H7 (cell line): ENCODE measurements around the gene MACF1. TPM values are rescaled to one million over a fixed set of nuclear protein-coding genes. Genes with fewer than 3 reads are reported as not detected.
"Not testable (repeated sequence)": the region's sequence is repeated elsewhere in the genome, so short reads cannot be mapped to it uniquely, and the experiment has no call there.

Experiments used
- DNase-seq: peaks from one replicate; pipeline ENCODE4 v3.0.0; 2012
- H3K27me3 ChIP-seq: 2 replicates; pipeline ENCODE4 v1.6.0; 2011; ENCODE audit warnings: mild to moderate bottlenecking, low read length; ENCODE audit not compliant: control insufficient read depth, insufficient read depth
- H3K36me3 ChIP-seq: replicated peaks from 2 replicates; pipeline ENCODE4 v1.5.1; 2011; ENCODE audit warnings: low read length; ENCODE audit not compliant: control insufficient read depth, insufficient read depth
- H3K4me3 ChIP-seq: 2 replicates; pipeline ENCODE4 v1.5.1; 2011; ENCODE audit warnings: low read depth, mild to moderate bottlenecking, control low read depth, low read length, moderate library complexity; ENCODE audit not compliant: insufficient read depth
- total RNA-seq: library from RNA; depleted of rRNA; stranded (reverse); fragments of >200 nt; shearing (Covaris generic); gene quantifications from 2 replicates; pipeline ENCODE4 v1.2.3, GENCODE V29; 2014

The MACF1 gene
- total RNA-seq, 1 experiment from 2014 or later: 102 TPM

DNA sequence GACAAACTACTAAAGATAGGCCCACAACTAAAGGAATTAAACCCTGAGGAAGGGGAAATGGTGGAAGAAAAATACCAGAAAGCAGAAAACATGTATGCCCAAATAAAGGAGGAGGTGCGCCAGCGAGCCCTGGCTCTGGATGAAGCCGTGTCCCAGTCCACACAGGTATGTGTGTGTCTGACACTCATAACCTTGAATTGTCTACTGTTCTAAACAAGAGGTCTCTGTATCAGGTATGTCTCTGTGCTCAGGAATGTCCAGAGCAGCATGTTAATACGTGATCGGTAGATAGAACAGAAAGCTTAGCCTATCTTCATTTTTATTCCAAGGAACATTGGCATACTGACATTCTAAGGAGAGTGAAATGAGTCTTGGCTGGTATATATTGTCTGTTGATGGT, 231.1 kb downstream of the MACF1 start:
- no peaks in the 10 kb centered on the region for H3K27me3 ChIP-seq
- H3K36me3 ChIP-seq: peaks cover 48% of the 10 kb centered on the region
- no peak for DNase-seq
- no peak overlapping the region for H3K4me3 ChIP-seq

DNA sequence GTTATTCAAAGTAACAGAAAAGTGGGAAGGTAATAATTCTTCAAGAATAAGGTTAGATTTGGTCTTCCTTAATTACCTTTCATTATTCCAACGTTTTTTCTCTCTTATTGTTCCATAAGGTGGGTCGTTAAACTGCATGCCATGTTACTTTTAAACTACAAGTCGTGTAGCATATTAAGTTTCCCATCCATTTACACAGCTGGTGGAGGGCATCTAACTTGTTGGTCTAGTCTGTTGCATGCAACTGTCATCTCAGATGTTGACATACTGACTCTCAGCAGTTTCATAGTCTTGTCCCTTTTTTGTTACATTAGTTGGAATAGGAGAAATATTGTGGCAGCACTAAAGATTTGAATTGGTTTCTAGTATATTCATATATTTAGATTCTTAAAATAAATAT, 232.3 kb downstream of the MACF1 start:
- Histone ChIP-seq H3K36me3 (peaks cover 52% of the 10 kb centered on the region), H3K27me3 (no peaks in the 10 kb centered on the region), H3K4me3 (no peak overlapping the region)
- no peak for DNase-seq

- no peak for DNase-seq
- H3K27me3 ChIP-seq: no peaks in the 10 kb centered on the region
- no peak overlapping the region for H3K4me3 ChIP-seq
- H3K36me3 ChIP-seq: peaks cover 54% of the 10 kb centered on the region
Measured at GRCh38 chr1:39438042-39438441, 233.5 kb downstream of the MACF1 start.

- Histone ChIP-seq H3K4me3 (no peak overlapping the region), H3K36me3 (peaks cover 53% of the 10 kb centered on the region), H3K27me3 (no peaks in the 10 kb centered on the region)
- no peak for DNase-seq
Measured at GRCh38 chr1:39440856-39441255, 236.4 kb downstream of the MACF1 start.

- H3K4me3 ChIP-seq: no peak overlapping the region
- H3K36me3 ChIP-seq: peaks cover 51% of the 10 kb centered on the region
- no peak for DNase-seq
- no peaks in the 10 kb centered on the region for H3K27me3 ChIP-seq
Measured at GRCh38 chr1:39441797-39442196, 237.3 kb downstream of the MACF1 start.

- DNase-seq: no peak
- H3K27me3 ChIP-seq: no peaks in the 10 kb centered on the region
- no peak overlapping the region for H3K4me3 ChIP-seq
- H3K36me3 ChIP-seq: peaks cover 56% of the 10 kb centered on the region
Measured at GRCh38 chr1:39445573-39445972, 241.1 kb downstream of the MACF1 start.

DNA sequence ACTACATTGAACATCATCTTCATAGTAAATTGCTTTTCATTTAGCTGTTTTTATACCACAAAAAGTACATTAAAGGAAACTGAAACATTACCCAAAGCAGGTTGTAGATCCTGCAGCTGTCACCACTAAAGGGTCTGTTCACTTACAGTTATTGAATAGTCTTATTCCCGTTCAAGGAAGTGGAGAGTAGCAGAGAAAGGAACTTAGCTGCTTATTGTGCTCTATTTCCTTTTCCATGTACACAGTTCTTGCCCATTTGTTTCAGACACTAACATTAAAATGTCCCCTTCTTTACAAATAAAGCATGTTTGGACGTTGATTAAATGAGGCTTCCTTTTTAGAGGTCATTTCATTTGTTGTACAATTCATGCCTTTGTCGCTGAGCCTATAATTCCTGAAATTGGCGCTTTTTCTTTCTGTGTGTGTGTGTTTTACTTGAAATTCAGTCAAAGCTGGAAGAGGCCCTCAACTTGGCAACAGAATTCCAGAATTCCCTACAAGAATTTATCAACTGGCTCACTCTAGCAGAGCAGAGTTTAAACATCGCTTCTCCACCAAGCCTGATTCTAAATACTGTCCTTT, 242.6 kb downstream of the MACF1 start:
- DNase-seq: no peak
- no peak overlapping the region for H3K4me3 ChIP-seq
- no peaks in the 10 kb centered on the region for H3K27me3 ChIP-seq
- H3K36me3 ChIP-seq: peaks cover 54% of the 10 kb centered on the region

DNA sequence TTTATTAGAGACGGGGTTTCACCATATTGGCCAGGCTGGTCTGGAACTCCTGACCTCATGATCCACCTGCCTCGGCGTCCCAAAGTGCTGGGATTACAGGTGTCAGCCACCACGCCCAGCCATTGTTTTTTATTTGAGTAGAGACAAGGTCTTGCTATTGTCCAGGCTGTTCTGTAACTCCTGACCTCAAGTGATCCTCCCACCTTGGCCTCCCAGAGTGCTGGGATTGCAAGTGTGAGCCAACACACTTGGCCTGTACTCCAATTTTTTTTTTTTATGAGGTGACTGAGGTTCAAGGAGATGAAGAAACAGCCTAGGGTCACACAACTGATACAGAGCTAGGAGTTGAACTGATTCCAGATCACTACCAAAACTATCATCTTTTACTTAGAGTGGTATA, 245.5 kb downstream of the MACF1 start:
- H3K27me3 ChIP-seq: not testable (repeated sequence)

DNA sequence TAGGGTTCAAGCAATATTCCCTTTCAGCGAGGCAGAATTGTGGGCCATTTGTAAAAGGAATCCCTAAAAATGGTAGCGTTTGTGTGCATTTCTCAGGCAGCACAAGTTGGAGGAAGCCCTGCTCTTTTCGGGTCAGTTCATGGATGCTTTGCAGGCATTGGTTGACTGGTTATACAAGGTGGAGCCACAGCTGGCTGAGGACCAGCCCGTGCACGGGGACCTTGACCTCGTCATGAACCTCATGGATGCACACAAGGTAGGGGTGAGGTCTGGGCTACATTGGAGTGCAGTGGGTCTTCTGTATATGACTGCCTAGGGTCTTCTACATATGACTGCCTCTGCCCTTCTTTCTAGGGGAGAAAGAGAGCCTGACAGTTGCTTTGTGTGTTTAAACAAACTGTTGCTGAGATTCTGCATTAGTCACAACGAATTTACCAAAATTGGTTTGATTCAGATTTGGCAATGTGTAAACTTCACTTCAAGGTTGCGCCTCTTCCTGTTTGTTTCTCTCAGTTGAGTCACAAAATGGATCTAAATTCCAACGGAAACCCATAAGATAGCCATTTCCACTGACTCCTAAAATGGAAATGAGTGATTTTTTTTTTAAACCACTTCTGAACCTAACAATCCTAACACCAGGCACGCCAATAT, 246.6 kb downstream of the MACF1 start:
- Histone ChIP-seq H3K36me3 (peaks cover 61% of the 10 kb centered on the region), H3K27me3 (no peaks in the 10 kb centered on the region)
- DNase-seq: no peak

More for the DNA sequence above, 245.5 kb downstream of the MACF1 start:
- DNase-seq, H3K4me3 ChIP-seq: not testable (repeated sequence)
- H3K36me3 ChIP-seq: peaks cover 59% of the 10 kb centered on the region

GRCh38 chr1:39452081-39452480, 247.6 kb downstream of the MACF1 start:
- H3K4me3 ChIP-seq: no peak overlapping the region
- peaks cover 67% of the 10 kb centered on the region for H3K36me3 ChIP-seq
- no peak for DNase-seq
- no peaks in the 10 kb centered on the region for H3K27me3 ChIP-seq

More for the DNA sequence above, 246.6 kb downstream of the MACF1 start:
- no peak overlapping the region for H3K4me3 ChIP-seq

DNA sequence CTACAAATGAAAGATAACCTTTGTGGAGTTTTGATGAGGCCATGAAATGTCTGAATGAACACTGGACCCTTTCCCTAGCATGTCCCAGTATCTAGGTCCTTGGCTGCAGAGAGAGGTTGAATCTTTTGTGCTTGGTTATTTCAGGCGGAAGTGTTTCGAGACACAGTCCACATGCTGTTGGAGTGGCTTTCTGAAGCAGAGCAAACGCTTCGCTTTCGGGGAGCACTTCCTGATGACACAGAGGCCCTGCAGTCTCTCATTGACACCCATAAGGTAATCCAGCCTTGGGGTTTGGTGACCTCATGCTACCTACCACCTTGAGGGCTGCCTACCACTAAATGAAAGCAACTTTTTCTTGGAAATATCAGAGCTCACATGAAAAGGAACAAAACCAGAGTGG, 248.0 kb downstream of the MACF1 start:
- peaks cover 69% of the 10 kb centered on the region for H3K36me3 ChIP-seq
- H3K4me3 ChIP-seq: no peak overlapping the region
- no peaks in the 10 kb centered on the region for H3K27me3 ChIP-seq
- no peak for DNase-seq

DNA sequence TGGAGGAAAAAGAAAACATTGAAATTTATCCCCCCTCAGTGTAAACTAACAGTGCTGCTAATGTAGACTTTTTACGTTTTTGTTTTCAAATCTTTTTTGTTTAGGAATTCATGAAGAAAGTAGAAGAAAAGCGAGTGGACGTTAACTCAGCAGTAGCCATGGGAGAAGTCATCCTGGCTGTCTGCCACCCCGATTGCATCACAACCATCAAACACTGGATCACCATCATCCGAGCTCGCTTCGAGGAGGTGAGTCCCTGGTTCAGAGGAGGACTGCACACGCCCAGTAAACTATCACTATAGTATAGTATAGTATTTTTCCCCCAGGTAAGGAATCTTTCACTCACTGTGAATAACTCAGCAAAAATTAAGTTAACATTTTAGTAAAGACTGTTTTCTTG, 249.1 kb downstream of the MACF1 start:
- DNase-seq: no peak
- H3K36me3 ChIP-seq: peaks cover 68% of the 10 kb centered on the region
- H3K4me3 ChIP-seq: no peak overlapping the region
- H3K27me3 ChIP-seq: no peaks in the 10 kb centered on the region

DNA sequence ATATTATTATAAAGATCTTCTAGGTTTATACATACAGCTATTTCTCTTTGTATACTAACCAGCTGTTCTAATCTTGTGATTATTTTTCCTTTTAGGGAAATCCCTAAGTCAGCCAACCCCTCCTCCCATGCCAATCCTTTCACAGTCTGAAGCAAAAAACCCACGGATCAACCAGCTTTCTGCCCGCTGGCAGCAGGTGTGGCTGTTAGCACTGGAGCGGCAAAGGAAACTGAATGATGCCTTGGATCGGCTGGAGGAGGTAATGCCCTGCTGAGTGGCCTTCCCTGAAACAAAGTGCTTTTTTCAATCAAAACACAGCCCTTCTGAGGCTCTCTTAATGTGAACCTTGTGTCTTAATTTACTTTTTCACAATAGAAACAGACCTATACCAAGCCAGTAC, 254.5 kb downstream of the MACF1 start:
- no peaks in the 10 kb centered on the region for H3K27me3 ChIP-seq
- no peak overlapping the region for H3K4me3 ChIP-seq
- peaks cover 72% of the 10 kb centered on the region for H3K36me3 ChIP-seq
- no peak for DNase-seq

DNA sequence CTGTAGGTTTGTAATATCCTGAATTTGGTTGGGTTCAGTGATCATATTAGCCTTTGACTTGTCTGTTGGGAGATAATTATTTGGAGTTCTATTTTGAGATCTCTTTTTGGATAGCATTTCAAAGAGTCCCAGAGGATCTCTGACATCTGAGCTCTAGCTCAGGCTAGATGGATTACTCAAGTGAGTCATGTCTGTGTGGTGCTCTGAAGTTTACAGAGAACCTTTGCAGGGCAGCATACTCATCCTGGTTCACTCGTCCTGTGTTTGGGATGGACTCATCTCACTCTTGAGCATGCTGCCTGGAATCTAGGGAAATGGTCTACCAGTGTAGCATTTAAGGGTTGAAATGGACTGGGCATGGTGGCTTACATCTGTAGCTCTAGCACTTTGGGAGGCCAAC, 257.6 kb downstream of the MACF1 start:
- H3K36me3 ChIP-seq: peaks cover 66% of the 10 kb centered on the region
- no peak overlapping the region for H3K4me3 ChIP-seq
- no peak for DNase-seq
- no peaks in the 10 kb centered on the region for H3K27me3 ChIP-seq

- DNase-seq: no peak
- H3K36me3 ChIP-seq: peaks cover 49% of the 10 kb centered on the region
- no peaks in the 10 kb centered on the region for H3K27me3 ChIP-seq
- H3K4me3 ChIP-seq: no peak overlapping the region
Measured at GRCh38 chr1:39466413-39467107, 262.1 kb downstream of the MACF1 start.
